Activated CD8-positive, alpha-beta memory T cell treated with anti-CD3 and anti-CD28 coated beads for 1 hour (primary cell): ENCODE data around the gene IFNAR2.
"Not testable (repeated sequence)": the region's sequence is repeated elsewhere in the genome, so short reads cannot be mapped to it uniquely, and the experiment has no call there.

Experiments
- DNase-seq, 2 donors: peaks; one replicate each; pipeline ENCODE4 v3.0.0-alpha.2; 2020; ENCODE audit warnings: low read depth in 1 of 2; ENCODE audit errors: extremely low read depth in 1 of 2

Gene IFNAR2

DNA sequence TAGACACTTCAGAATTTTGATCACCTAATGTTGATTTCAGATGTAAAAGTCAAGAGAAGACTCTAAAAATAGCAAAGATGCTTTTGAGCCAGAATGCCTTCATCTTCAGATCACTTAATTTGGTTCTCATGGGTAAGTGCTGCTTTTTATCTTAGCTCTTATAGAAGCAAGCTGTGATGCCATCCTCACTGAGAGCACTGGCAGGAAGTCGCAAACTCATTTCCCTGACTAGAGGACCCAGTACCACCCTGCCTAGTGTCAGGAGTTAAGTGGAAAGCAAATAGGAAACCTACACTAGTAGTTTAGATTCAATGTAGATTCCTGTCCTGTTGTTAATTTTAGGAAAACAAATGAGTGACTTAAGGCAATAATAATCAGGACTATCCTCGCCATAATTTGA lies 12.1 kb downstream of the IFNAR2 start:
- DNase-seq = no peak

DNA sequence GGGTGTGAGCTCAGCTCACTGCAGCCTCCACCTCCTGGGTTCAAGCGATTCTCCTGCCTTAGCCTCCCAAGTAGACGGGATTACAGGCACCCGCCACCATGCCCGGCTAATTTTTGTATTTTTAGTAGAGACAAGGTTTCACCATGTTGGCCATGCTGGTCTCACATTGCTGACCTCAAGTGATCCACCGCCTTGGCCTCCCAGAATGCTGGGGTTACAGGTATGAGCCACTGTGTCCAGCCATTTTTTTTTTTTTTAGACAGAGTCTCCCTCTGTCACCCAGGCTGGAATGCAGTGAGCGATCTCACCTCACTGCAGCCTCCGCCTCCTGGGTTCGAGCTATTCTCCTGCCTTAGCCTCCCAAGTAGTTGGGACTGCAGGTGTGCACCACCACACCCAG lies 13.1 kb downstream of the IFNAR2 start:
- not testable (repeated sequence) for DNase-seq

DNA sequence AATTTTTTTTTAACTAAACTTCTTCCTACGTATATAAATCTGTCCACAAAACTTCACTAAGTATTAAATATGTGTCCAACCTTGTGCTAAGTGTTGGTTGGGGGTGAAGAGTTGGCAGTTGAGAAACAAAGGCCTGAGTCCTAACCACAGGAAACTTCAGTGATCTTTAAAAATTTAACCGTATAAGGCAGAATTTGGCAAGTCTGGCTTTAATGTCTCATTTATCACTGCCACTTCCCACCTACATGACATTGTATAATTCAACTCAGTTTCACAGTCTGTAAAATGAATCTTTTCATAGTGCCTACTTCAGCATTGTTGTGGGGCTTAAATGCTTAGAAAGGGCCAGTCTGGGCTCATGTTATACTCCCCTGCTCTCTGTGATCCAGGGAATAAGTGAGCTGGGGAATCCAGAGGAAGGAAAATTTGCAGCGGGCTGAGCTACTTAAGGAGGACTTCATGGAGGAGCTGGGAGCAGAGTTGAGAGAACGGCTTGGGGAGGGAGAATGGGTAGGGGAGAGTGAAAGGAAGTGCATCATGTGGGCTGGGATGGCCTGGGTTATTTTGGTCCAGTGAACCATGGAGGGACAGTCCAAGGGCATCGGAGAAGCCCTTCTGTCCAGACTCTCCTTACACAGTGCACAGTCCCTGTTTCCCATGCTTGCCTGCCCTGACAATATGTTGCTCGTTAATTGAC lies 14.5 kb downstream of the IFNAR2 start:
- DNase-seq = no peak

DNA sequence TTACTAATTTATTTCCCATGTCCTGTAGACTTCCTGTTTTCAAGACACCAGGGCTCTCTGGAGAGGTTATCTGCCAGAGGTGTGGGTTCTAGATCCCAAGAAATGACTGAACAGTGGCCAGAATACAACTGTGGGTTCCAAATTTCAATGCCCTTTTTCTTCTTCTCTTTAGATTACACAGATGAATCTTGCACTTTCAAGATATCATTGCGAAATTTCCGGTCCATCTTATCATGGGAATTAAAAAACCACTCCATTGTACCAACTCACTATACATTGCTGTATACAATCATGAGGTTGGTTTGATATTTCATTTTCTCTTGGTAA lies 15.0 kb downstream of the IFNAR2 start:
- no peak for DNase-seq

DNA sequence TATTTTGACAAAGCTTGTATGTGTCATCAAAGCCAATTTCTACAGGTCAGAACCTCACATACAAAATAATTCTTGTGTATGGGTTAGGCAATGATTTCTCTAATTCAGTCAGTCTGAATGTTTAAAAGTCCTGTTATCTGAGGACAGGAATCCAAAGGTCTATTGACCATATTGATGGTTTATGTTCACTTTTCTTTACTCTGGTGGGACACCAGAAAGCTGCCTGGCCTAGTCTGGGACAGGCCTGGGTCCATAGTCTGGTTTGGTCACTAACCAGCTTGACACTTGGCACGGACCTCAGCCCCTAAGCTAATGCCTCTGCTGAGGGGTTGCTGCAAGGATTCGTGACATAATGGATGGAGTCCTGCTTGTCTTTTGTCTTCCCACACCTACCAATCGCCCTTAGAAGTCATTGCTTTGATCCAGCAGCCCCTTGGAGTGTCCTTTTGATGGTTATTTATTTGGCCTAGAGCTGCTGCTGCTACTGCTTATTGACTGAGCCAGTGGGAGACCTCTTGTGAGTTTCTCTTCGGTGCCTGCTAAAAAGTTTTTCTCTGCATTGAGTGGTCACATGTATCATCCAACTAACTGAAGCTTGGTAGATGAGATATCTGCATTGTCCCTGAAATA lies 15.7 kb downstream of the IFNAR2 start:
- DNase-seq = no peak

DNA sequence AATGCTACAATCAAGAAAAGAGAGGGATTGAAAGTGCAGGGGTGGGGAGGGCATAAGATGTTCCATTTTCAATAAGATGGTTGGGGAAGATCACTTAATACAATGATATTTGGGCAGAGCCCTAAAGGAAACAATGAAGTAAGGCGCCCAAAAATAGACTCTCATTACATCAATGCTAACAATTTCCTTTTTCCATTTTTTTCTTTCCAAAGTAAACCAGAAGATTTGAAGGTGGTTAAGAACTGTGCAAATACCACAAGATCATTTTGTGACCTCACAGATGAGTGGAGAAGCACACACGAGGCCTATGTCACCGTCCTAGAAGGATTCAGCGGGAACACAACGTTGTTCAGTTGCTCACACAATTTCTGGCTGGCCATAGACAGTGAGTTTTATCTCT lies 16.8 kb downstream of the IFNAR2 start:
- DNase-seq = no peak

DNA sequence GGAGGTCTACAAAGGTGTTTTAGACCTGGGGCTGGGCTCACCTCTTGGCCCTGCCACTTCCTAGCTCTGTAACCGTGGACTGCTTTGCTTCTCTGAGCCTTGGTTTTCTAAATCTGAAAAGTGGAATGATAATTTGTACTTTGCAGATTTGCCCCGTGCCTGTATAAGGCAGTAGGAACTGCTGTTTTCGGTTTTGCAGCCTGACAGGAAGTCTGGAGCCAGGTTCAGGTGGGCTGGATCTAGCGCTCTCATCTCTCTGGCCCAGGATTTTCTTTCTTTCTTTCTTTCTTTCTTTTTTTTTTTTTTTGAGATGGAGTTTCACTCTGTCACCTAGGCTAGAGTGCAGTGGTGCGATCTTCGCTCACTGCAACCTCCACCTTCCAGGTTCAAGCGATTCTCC lies 17.2 kb downstream of the IFNAR2 start:
- no peak for DNase-seq

DNA sequence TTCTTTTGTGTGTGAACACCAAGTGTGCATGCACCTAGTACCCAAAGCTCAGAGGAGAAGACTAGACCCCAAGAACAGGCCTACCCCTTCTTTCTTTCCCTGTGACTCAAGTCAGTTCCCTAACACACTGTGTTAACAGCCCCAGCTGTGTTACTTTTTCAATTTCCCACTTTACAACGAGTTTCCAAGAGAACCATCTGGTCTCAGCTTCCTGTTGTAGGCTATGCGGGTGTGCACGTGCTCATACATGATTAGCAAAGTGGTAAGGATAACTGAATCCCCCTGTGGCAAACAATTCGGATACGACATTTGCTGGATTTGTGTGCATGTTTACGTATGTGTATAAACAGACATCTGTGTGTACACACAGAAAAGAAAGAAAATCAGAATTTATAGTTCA lies 17.9 kb downstream of the IFNAR2 start:
- no peak for DNase-seq

DNA sequence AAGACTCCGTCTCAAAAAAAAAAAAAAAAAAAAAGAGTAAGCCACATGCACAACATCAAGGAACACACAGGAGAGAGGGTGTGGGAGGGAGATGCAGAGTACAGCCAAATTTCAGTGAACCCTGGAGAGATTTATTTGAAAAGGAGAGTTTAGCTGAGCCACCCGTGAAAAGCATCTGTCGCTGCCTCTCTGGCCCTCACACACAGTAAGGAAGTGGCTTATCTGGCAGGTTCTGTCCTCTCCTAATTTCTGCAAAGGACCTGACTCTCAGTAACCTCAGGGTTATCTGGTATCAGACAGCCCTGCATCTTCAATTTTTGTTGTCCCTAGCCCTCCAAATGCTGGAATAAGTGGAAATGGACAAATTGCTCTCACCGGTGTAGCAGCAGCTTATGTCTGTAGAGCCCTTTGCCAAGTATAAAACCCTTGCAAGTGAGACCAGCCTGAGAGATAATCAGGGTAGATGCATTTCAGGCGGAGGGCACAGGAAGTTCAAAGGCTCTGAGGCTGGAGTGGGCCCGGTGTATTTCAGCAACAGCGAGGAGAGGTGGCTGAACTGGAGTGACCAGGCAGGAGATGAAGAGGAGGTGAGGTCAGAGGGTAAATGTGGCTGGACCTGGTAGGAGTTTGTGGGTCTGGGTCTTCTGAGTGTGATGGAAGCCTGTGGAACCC lies 19.7 kb downstream of the IFNAR2 start:
- DNase-seq = no peak

DNA sequence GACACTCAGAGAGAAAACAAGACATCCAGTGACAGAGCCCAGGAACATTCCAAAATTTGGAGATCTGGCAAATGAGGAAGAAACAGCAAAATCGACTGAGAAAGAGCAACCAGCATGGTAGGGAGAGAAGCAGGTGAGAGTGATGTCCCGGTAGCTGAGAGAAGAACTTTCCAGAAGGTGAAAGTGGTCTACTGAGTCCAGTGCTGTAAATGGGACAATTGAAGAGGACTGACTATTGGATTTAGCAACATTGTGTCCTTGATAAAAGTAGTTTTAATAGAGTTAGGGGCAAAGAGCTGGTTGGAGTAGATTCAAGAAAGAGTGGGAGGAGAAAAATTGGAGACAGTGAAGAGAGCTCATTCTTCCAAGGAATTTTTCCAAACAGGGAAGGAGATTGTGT lies 21.4 kb downstream of the IFNAR2 start:
- no peak for DNase-seq

DNA sequence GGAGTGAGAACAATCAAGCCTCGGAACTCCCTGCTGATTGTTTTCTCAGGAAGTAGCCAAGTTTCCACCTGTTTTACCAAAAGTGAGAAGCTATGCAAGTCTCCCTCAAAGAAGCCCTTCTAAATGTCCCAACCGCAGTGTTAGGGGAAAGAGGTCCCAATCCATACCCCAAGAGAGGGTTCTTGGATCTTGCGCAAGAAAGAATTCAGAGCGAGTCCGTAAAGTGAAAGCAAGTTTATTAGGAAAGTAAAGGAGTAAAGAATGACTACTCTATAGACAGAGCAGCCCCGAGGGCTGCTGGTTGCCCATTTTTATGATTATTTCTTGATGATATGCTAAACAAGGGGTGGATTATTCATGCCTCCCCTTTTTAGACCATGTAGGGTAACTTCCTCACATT lies 23.6 kb downstream of the IFNAR2 start:
- DNase-seq = not testable (repeated sequence)

DNA sequence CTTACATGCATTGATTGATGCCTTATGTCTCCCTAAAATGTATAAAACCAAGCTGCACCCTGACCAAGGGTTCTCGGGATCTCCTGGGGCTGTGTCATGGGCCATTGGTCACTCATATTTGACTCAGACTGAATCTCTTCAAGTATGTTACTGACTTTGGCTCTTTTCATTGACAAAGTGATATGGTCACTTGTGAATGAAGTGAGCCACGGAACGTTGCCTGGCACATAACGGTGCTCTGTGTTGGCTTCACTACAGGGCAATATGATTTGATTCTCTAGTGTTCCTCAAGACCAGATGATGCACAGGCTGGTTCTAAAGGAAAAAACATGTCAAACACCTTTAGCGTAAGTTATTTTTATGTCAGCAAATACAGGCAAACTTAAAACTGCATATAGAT lies 25.0 kb downstream of the IFNAR2 start:
- DNase-seq = no peak

DNA sequence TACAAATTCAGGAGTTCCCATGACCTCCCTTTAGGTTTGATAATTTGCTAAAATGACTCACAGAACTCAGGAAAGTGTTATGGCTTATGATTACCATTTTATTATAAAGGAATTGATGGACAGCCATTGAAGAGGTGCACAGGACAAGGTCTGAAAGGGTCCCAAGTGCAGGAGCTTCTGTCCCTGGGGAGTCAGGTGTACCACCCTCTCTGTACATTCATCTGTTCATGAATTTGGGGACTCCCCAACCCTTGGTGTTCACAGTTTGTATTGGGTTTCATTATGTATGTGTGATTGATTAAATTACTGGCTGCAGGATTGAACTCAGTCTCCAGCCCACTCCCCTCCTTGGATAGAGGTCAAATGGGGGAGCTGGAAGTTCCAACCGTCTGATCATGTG lies 25.7 kb downstream of the IFNAR2 start:
- no peak for DNase-seq

DNA sequence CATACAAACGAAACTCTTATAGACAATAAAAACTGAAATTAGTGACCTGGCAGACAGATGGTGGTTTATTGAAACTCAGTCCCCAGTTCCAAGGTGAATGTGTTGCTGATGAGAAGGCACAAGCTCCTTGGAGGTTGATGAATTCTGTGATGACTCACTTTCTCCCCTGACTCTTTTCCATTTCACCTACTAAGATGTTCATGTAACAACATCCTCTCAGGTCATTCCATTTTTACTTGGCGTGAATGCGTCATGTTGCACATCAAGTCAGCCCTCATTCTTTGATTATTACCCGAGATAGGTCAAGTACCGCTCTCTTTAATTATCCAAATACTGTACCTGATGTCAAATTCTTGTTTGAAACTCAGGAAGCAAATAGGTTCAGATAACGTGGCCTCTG lies 26.3 kb downstream of the IFNAR2 start:
- no peak for DNase-seq

DNA sequence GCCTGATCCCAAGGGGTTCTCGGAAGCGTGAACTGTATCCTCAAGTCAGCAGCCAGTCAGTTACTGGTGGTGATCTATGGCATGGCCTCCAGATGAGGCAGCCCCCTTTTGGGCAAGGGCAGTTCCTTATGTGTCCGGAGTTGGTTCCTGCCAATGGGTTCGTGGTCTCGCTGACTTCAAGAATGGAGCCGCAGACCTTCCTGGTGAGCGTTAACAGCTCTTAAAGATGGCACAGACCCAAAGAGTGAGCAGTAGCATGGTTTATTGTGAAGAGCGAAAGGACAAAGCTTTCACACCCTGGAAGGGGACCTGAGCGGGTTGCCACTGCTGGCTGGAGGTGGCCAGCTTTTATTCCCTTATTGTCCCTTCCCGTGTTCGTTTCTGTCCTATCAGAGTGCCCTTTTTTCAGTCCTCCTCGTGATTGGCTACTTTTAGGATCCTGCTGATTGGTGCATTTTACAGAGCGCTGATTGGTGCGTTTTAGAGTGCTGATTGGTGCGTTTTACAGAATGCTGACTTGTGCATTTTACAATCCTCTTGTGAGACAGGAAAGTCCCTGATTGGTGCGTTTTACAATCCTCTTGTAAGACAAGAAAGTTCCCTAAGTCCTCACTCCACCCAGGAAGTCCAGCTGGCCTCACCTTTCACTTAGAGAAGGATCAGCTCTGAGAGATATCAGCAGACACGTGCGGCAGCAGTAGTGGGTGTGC lies 27.5 kb downstream of the IFNAR2 start:
- DNase-seq = no peak

DNA sequence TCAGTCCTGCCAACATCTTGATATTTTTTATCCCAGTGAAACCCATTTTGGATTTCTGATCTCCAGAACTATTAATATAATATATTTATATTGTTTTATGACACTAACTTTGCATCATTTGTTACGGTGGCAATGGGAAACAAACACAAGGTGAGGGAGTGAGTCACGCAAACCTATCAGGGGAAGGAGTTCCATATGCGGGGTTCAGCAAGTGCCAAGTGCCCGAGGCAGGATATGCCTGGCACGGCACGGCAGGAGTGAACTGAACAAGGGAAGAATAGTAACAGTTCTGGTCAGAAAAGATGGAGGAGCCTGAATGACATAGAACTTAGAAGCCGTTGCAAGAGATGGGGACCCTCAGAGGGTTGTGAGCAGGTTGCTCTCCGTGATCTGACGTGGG lies 28.7 kb downstream of the IFNAR2 start:
- DNase-seq = no peak

DNA sequence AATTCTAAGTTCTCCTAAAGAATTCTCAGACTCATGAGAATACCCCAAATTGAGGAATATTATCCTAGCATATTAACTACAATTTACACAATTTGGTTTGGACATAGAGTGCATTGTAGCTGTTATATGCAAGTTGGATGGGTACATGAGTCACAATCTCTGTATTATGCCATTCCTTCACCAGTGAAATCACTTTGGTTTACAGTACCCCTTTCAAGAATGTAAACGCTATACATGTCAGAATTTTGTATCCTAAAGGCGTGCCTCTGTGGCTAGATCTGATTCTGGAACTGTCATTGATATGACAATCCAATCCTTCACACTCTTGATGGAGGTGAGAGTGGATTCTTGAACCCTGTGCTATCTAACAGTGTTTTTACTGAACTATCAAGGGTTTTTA lies 29.7 kb downstream of the IFNAR2 start:
- no peak for DNase-seq

DNA sequence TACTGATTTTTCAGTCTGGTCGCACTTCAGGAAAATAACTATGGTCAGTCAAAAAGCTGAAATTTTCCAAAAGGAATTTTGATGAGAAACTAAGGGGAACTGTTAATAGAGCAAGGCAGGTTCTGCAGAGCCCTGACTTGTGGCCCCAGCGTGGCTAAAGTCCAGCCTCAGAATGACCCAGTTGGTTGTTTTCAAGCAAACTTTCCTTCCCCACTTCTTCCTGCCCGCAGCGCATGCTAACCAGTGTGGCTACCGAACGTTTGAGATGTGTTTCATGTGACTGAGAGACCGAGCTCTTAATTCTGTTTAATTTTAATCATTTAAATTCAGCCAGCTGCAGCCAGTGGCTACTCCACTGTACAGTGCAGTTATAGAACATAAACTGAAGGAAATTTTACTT lies 30.3 kb downstream of the IFNAR2 start:
- no peak for DNase-seq

DNA sequence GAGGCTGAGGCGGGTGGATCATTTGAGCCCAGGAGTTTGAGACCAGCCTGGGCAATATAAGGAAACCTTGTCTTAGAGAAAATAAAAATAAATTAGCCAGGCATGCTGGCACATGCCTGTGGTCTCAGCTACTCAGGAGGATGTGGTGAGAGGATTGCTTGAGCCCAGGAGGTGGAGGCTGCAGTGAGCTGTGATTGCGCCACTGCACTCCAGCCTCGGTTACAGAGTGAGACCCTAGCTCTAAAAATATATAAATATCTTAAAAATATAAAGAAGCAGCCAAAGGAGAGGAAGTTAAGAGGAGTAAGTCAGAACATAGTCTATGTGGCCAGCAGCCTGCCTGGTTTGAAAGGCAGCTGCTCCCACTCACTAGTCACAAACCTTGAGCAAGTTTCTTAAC lies 31.9 kb downstream of the IFNAR2 start:
- DNase-seq = no peak

DNA sequence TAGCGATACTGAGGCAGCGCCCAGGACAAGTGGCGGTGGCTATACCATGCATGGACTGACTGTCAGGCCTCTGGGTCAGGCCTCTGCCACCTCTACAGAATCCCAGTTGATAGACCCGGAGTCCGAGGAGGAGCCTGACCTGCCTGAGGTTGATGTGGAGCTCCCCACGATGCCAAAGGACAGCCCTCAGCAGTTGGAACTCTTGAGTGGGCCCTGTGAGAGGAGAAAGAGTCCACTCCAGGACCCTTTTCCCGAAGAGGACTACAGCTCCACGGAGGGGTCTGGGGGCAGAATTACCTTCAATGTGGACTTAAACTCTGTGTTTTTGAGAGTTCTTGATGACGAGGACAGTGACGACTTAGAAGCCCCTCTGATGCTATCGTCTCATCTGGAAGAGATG lies 33.2 kb downstream of the IFNAR2 start:
- DNase-seq = no peak

DNA sequence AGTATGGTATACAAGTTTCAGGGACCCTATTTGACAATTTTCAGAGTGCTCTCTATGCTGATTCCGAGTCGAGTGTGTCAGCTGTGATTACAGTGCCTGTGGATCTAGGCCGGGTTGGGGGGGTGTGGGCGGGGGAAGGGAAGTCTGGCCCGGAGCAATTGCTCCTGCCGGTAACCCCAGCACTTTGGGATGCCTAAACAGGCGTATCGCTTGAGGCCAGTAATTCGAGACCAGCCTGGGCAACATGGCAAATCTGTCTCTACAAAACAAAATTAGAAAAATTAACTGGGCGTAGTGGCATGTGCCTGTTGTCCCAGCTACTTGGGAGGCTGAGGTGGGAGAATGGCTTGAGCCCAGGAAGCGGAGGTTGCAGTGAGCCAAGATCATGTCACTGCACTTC lies 34.8 kb downstream of the IFNAR2 start:
- DNase-seq = no peak

DNA sequence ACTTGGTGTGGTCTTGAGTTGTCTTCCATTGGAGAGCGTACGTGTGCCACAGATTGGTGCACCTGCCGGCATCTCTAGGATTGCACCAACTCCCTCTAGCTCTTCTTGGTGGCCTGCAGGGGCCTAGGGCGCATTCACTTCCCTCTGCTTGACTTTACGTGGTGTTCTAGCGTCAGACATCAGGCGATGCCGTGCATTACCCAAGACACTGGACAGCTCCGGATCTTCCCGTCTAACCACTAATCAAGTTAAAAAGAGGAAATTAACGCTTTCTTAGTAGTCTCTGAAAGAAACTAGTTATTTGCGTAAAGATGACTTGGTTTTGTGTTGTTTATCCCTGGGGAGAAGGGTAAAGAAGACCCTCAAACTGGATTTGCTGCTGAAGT lies 35.9 kb downstream of the IFNAR2 start:
- no peak for DNase-seq
